BLaER1 (cell line): ENCODE data around the gene MAN2B1.
"Not testable (repeated sequence)": the region's sequence is repeated elsewhere in the genome, so short reads cannot be mapped to it uniquely, and the experiment has no call there.

ENCODE experiments used
- H3K27ac ChIP-seq: shearing (Covaris generic); formaldehyde crosslinking; 2 replicates; pipeline ENCODE4 v1.8.1; 2022
- H3K27me3 ChIP-seq: shearing (Covaris generic); formaldehyde crosslinking; 2 replicates; pipeline ENCODE4 v1.8.1; 2022
- H3K36me3 ChIP-seq: shearing (Covaris generic); formaldehyde crosslinking; 2 replicates; pipeline ENCODE4 v1.8.1; 2022
- H3K4me1 ChIP-seq: shearing (Covaris generic); formaldehyde crosslinking; 2 replicates; pipeline ENCODE4 v1.8.1; 2022
- H3K4me2 ChIP-seq: shearing (Covaris generic); formaldehyde crosslinking; 2 replicates; pipeline ENCODE4 v1.8.1; 2022
- H3K4me3 ChIP-seq: shearing (Covaris generic); formaldehyde crosslinking; 2 replicates; pipeline ENCODE4 v1.8.1; 2022
- H3K9ac ChIP-seq: shearing (Covaris generic); formaldehyde crosslinking; 2 replicates; pipeline ENCODE4 v1.8.1; 2022
- H3K9me3 ChIP-seq: shearing (Covaris generic); formaldehyde crosslinking; 2 replicates; pipeline ENCODE4 v1.8.1; 2022
- H4K20me1 ChIP-seq: shearing (Covaris generic); formaldehyde crosslinking; 2 replicates; pipeline ENCODE4 v1.8.1; 2022
- Cebpa-rat ChIP-seq: shearing (Covaris generic); IDR thresholded peaks from 2 replicates; pipeline ENCODE4 v1.8.1; 2022

Gene MAN2B1

DNA sequence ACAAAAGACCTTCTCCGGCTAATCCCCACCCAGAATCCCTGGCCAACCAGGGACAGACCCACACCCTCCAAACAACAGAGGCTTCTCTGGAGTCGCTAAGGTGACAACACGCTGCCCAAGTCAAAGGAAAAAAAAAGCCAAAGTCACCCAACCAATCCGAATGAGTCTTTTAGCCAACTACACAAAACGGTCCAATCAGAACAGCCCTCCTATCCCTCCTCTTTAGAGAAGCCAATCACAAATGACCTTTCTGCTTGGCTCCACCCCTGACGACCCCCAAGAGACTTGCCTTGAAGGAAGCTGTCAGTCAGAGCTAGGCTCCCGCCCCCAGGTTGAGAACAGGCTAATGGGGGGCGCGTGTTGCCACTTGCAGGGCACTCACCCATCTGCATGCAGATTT is 36.5 kb upstream of the MAN2B1 start:
- no peak for TF ChIP-seq Cebpa-rat
- H3K9me3 ChIP-seq, result no peaks in the 10 kb centered on the region
- H3K27ac ChIP-seq, result no peak overlapping the region
- peaks cover 78% of the 10 kb centered on the region for H4K20me1 ChIP-seq
- H3K4me3 ChIP-seq, result no peak overlapping the region
- H3K9ac ChIP-seq, result no peak overlapping the region
- H3K27me3 ChIP-seq, result no peaks in the 10 kb centered on the region
- peaks cover 100% of the 10 kb centered on the region for H3K36me3 ChIP-seq
- H3K4me2 ChIP-seq, result no peak overlapping the region
- H3K4me1 ChIP-seq, result peaks cover 6% of the 10 kb centered on the region; the same call in 1 of the 2 replicates

DNA sequence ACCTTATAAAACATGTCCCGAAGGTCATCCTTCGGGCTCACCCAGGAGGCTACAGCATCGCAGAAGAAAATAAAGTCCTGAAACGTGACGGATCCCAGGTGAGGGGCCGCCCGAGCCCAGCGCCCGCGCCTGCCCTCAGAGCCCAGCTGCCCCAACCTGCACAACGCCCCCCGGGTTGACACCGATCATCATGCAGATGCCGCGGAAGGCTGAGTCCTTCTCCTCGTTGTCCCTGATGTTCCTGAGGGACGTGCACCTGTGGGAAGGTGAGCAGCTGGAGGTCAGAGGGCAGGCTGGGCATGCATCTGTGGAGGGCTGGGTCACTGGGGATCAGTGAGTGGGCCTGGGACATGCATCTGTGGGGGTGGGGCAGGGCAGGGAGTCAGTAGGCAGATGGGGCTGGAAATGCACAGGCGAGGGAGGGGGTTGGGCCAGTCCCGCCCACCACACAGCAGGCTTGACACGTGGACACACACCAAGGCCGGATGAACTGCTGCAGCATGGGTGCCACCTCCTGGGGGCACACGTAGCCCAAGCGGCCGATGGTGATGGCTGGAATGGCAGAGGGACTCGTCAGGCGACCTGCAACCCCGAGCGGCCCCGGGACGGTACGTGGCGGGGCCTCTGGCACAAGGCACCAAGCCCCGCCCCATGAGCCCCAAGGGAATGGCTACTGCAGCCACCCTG is 35.2 kb upstream of the MAN2B1 start:
- peaks cover 90% of the 10 kb centered on the region for H3K36me3 ChIP-seq
- no peaks in the 10 kb centered on the region for H3K9me3 ChIP-seq
- H3K4me3 ChIP-seq, result no peak overlapping the region
- H3K4me2 ChIP-seq, result no peak overlapping the region
- H3K4me1 ChIP-seq, result peaks cover 19% of the 10 kb centered on the region
- H3K27me3 ChIP-seq, result no peaks in the 10 kb centered on the region
- no peak overlapping the region for H3K27ac ChIP-seq
- H3K9ac ChIP-seq, result no peak overlapping the region
- no peak for TF ChIP-seq Cebpa-rat
- H4K20me1 ChIP-seq, result peaks cover 74% of the 10 kb centered on the region

DNA sequence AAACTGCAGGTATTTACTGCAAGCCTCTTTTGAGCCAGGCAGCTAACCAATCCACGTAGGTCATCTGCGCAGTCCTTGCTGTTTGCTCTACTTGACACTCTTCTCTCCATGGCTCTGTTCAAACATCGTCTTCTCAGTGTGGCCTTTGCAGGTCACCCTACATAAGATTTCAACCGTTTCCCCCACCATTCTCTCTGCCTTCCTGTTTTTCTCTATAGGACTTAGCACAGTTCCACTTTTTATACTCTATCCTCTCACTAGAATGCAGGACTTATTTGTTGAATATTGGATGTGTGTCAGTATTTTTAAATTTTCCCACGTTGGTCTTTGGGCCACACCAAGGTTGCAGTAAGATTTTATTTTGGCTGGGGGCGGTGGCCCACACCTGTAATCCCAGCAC is 31.6 kb upstream of the MAN2B1 start:
- Histone ChIP-seq H3K27ac (no peak overlapping the region), H3K4me3 (no peak overlapping the region), H4K20me1 (peaks cover 41% of the 10 kb centered on the region), H3K36me3 (peaks cover 54% of the 10 kb centered on the region), H3K27me3 (no peaks in the 10 kb centered on the region), H3K9ac (0 out of 2 replicates have a peak overlapping the region, but pooled peaks have one; percentile 24), H3K4me2 (0 out of 2 replicates have a peak overlapping the region, but pooled peaks have one; percentile 97), H3K9me3 (no peaks in the 10 kb centered on the region), H3K4me1 (peaks cover 34% of the 10 kb centered on the region)
- no peak for TF ChIP-seq Cebpa-rat

DNA sequence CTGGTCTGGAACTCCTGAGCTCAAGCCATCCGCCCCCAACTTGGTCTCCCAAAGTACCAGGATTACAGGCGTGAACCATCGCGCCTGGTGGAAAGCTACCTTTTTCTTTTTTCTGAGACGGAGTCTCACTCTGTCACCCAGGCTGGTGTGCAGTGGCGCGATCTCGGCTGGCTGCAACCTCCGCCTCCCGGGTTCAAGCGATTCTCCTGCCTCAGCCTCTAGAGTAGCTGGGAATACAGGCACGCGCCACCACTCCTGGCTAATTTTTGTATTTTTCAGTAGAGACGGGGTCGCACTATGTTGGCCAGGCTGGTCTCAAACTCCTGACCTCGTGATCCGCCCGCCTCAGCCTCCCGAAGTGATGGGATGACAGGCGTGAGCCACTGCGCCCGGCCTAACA is 30.9 kb upstream of the MAN2B1 start:
- Histone ChIP-seq H3K4me1 (peaks cover 34% of the 10 kb centered on the region), H3K36me3 (peaks cover 54% of the 10 kb centered on the region), H3K4me3 (peak overlapping the region; percentile 90), H4K20me1 (peaks cover 34% of the 10 kb centered on the region), H3K4me2 (peak overlapping the region; percentile 97), H3K27ac (peak overlapping the region; percentile 75), H3K9ac (peak overlapping the region; percentile 80)
- H3K27me3 ChIP-seq, H3K9me3 ChIP-seq: not testable (repeated sequence)

DNA sequence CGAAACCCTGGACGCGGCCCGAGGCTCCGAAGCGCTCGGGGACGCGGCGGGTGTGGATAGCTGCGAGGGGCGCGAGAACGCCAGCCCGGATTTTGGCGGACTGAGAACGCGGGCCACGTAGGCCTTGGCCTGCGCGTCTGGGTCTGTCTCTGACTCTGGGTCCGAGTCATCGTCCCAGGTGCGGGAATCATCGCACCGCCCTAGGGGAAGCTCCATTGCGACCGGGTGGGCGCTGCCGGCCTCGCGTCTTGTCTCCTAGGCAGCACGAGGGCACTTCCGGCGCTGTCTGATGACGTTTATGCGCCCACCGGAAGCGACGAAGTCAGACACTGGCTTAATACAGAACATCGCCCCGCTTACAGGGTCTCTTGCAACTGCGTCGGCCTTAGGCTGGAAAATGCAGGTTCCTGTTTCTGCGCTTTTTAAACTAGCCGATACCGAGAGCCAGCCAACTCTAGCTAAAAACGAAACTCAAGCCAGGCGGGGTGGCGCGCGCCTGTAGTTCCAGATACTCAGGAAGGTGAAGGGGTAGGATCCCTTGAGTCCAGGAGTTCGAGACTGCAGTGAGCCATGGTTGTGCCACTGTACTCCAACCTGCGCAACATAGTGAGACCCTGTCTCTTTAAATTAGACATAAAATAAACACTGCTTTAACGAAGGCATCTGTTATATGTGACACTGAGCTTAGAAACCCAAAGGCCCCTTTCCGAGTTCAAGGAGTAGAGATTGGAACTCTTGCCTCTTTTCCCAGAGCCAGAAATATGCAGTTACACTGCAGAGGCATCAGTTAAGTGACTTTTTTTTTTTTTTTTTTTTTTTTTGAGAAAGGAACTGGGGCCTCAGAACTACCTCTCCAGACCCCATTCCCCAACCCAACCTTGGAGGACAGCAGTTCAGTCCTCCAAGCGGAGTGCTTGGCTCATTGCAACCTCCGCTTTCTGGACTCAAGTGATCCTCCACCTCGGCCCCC is 30.1 kb upstream of the MAN2B1 start, which contains the start of gene FBXW9:
Gene FBXW9 (minus strand): TSS at position 266 of the 970 bp plus-strand sequence. CDS start 50 bp downstream, at position 216.
- Histone ChIP-seq H4K20me1 (peaks cover 26% of the 10 kb centered on the region), H3K4me2 (peak within 1 kb of the TSS; percentile 97), H3K36me3 (peaks cover 46% of the 10 kb centered on the region), H3K4me1 (peaks cover 35% of the 10 kb centered on the region), H3K4me3 (peak within 1 kb of the TSS; percentile 90), H3K27me3 (no peaks in the 10 kb centered on the region), H3K27ac (peak within 1 kb of the TSS; percentile 75), H3K9ac (peak within 1 kb of the TSS; percentile 80), H3K9me3 (no peaks in the 10 kb centered on the region)
- no peak for TF ChIP-seq Cebpa-rat

DNA sequence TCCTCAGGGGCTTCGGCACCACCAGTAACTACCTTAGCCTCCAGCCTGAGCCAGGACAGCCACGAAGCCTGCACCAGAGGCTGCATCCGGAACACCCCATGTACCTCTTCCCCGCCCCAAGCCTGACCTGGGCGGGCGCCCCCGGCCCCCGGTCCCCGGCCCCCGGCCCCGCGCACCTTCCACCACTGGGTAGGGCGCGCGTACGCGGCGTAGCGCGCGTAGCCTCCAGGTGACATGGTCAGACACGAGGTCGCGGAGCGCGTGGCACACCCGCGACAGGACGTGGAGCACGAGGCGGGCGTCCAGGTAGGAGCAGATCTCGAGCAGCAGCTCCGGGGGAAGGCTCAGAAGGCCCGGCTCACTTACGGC is 29.4 kb upstream of the MAN2B1 start:
- Histone ChIP-seq H3K4me1 (peaks cover 42% of the 10 kb centered on the region), H3K36me3 (peaks cover 45% of the 10 kb centered on the region), H3K9ac (peak overlapping the region; percentile 80), H3K27me3 (no peaks in the 10 kb centered on the region), H3K4me2 (peak overlapping the region; percentile 97), H4K20me1 (peaks cover 20% of the 10 kb centered on the region), H3K9me3 (no peaks in the 10 kb centered on the region), H3K4me3 (peak overlapping the region; percentile 90), H3K27ac (peak overlapping the region; percentile 75)
- no peak for TF ChIP-seq Cebpa-rat

DNA sequence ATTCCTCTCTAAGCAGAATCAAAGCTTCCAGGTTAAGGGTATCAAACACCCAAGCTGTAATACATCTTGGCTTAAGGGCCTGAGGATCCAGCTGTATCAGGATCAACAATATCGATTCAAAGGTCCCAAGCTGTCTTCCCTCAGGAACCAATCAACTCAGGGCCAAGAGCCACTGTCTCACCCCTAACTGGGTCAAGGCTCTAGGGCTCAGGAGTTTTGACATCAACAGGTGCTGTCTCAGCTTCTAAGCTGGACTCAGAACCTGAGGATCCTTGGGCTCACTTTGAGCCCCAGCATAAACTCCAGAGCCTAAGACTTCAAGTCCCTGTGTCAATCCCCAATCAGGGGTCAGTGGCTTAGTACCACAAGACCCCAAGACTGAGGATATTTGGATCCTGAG is 29.0 kb upstream of the MAN2B1 start:
- H3K4me1 ChIP-seq, result peaks cover 46% of the 10 kb centered on the region
- no peak for TF ChIP-seq Cebpa-rat
- no peaks in the 10 kb centered on the region for H3K27me3 ChIP-seq
- peaks cover 42% of the 10 kb centered on the region for H3K36me3 ChIP-seq
- H3K4me2 ChIP-seq, result peak overlapping the region; percentile 97
- no peak overlapping the region; the same call in 1 of the 2 replicates for H3K9ac ChIP-seq
- H4K20me1 ChIP-seq, result peaks cover 20% of the 10 kb centered on the region
- H3K27ac ChIP-seq, result no peak overlapping the region
- H3K4me3 ChIP-seq, result peak overlapping the region; percentile 90
- no peaks in the 10 kb centered on the region for H3K9me3 ChIP-seq

DNA sequence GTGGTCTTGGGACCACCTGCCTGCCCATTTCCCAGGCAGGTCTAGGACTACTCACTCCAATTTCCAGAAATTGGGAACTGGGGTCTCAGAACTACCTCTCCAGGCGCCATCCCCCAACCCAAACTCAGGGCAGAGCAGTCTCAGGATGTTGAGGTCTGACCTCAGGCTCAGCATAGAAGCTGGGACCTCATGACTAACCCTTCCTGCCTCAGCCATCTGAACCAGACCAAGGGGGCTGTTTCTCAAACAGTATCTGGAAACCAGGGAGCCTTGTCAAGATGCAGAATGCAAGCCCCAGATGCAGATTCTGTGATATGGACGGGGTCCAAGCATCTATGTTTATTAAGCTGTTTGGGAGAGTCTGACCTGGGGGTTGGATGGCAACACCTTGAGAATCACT is 28.6 kb upstream of the MAN2B1 start:
- Histone ChIP-seq H4K20me1 (peaks cover 18% of the 10 kb centered on the region), H3K4me3 (no peak overlapping the region), H3K27ac (no peak overlapping the region), H3K4me2 (peak overlapping the region; percentile 97), H3K4me1 (peaks cover 51% of the 10 kb centered on the region), H3K9ac (no peak overlapping the region), H3K9me3 (no peaks in the 10 kb centered on the region), H3K27me3 (no peaks in the 10 kb centered on the region), H3K36me3 (peaks cover 38% of the 10 kb centered on the region)
- TF ChIP-seq Cebpa-rat, result no peak

DNA sequence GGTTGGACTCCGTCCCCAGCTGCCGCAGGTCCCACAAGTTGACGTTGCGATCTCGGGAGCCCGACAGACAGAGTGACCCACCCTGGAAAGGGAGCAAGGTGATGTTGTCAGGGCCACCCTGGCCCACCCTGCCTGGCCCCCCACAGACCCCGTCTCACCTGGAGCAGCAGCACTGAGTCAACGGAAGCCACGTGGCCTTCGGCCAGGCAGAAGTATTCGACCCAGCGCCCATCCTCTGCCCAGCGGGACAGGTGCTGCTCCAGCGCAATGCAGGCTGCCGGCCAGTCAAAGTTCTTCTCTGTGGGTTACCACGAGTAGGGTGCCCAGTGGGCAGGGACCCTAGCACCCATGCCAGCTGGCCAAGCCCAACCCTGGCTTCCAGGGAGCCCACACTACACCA is 28.1 kb upstream of the MAN2B1 start:
- Histone ChIP-seq H3K36me3 (peaks cover 33% of the 10 kb centered on the region), H4K20me1 (peaks cover 14% of the 10 kb centered on the region; the same call in 1 of the 2 replicates), H3K4me2 (0 out of 2 replicates have a peak overlapping the region, but pooled peaks have one; percentile 97), H3K4me3 (no peak overlapping the region), H3K9me3 (no peaks in the 10 kb centered on the region), H3K27me3 (no peaks in the 10 kb centered on the region), H3K27ac (no peak overlapping the region), H3K4me1 (peaks cover 55% of the 10 kb centered on the region), H3K9ac (no peak overlapping the region)
- TF ChIP-seq Cebpa-rat, result no peak

DNA sequence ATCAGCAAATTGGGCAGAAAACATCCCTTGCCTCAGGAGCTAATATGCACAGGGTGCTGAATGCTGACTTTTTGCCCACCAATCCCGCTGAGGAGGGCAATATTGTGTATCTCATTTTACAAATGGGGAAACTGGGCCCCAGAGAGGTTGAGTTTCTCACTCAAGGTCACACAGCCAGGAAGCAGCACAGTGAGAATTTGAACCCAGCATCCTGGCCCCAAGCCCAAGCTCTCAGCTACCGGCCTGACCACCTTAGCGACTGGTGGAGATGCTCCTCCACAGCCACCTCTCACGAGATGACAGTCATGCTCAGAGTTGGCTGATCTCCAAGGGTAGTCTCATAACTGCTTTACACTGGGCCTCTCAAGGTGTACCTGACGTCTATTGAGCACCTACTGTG is 26.4 kb upstream of the MAN2B1 start:
- Histone ChIP-seq H3K36me3 (peaks cover 16% of the 10 kb centered on the region), H3K4me3 (no peak overlapping the region), H3K4me2 (no peak overlapping the region), H3K27ac (no peak overlapping the region), H4K20me1 (0 out of 2 replicates have a peak, but pooled peaks cover under 1% of the 10 kb centered on the region), H3K4me1 (peaks cover 65% of the 10 kb centered on the region), H3K9me3 (no peaks in the 10 kb centered on the region), H3K9ac (no peak overlapping the region), H3K27me3 (no peaks in the 10 kb centered on the region)
- TF ChIP-seq Cebpa-rat, result no peak
